Adipose tissue (tissue), 3 donors: ENCODE results near the gene SRMS. TPM values are rescaled to one million over a fixed set of nuclear protein-coding genes. Genes with fewer than 3 reads are reported as not detected.

ENCODE experiments used
- H3K27ac ChIP-seq: one replicate; pipeline ENCODE4 v1.5.1; 2013; ENCODE audit warnings: low read depth, low read length
- WGBS, 3 donors: extraction: QIAGEN DNeasy Blood & Tissue Kit; methylation state at CpG; one replicate each; pipeline ENCODE4 v1.1.7; 2013; 5-methylcytosine and 5-hydroxymethylcytosine counted together
- polyA plus RNA-seq, 3 donors: library from polyadenylated mRNA; stranded (reverse); fragments of 200-250 nt; gene quantifications; one replicate each; pipeline ENCODE4 v1.2.3, GENCODE V29; 2013
- donor health status: healthy with polysubstance abuse.
- donor health status: Bipolar disorder and iron deficiency.
- donor health status: healthy.

Gene SRMS
- polyA plus RNA-seq, 3 donors = 0.06 TPM; not detected in 2

DNA sequence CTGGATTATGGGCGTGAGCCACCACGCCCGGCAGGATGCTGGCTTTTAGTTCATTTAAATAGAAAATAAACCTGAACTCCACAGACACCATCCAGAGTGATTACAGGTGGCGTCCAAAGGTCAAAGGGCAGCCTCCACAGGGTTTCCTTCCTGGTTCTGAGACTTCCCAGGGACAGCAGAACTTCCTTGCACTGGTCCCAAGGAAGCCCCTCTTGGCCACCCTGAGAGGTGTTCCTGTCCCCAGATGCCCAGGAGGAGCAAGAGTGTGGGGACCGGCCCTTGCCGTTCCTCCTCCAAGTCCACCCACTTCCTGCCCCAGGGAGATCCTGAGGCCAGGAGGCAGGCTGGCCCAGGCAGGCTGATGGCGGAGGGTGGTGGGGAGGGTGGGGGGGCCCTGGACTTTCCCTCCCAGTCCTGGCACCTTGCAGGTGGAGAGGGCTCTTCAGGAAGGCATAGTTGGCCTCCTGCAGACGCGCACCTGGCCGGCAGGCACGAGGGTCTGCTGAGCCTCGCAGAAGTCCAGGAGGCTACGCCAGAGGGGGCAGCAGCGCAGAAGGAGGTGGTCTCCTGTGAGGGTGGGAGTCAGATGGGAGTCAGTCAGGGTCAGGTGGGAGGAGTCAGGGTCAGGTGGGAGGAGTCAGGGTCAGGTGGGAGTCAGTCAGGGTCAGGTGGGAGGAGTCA, 11.4 kb upstream of the SRMS start:
- WGBS, 3 donors = 89 to 94% (median 94%) methylated on average over 14 of the region's 14 CpGs
- H3K27ac ChIP-seq = no peak overlapping the region

DNA sequence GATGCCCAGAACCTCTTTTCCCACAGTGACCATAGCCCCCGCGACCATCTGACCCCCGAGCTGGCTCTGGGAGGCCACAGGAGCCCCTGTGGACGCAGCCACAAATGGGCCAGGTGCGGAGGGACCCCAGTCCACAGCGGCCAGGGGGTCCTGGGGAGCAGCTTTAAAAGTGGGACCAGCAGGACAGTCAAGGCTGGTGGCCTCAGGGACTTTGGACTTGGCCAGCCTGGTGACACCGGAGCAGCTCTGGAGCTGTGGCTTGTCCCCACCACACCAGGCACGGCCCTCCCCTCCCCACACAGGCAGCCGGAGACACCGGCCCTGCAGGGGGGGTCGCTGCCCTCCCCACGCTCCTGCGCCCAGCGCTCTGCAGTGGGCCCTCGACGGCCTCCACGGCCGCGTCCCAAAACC, 9.9 kb upstream of the SRMS start:
- H3K27ac ChIP-seq = no peak overlapping the region
- 88 to 92% (median 91%) methylated on average over 18 to 19 of the region's 19 CpGs for WGBS, 3 donors

DNA sequence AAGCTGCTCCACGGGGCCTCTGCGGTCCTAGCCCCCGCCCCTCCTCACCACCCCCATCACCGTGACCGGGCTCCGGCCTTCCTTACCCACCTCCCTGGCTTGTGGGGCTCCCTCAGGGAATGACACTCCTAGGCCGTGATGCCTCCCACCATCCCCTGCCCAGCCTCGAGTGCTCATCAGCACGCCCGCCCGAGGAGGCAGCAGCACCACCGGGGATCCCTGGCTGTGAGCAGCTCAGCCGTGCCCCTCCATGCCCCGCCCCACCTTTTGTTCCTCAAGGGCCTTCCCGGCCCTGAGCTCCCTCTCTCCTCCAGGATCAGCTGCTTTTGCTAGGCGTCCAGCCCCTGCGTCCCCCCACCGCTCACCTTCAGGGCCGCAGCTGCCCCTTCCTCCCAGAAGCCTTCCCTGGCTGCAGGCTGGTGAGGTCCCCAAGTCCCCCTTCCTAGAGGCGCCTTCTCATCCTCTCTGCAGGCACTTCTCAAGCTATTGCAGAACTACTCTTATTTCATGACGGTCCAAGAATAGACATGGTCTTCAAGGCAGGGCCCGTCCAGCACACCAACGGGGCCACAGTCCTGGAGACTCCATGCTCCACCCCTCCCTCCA, 9.4 kb upstream of the SRMS start:
- WGBS, 3 donors = 70 to 86% (median 78%) methylated on average over 17 to 23 of the region's 23 CpGs
- H3K27ac ChIP-seq = no peak overlapping the region

DNA sequence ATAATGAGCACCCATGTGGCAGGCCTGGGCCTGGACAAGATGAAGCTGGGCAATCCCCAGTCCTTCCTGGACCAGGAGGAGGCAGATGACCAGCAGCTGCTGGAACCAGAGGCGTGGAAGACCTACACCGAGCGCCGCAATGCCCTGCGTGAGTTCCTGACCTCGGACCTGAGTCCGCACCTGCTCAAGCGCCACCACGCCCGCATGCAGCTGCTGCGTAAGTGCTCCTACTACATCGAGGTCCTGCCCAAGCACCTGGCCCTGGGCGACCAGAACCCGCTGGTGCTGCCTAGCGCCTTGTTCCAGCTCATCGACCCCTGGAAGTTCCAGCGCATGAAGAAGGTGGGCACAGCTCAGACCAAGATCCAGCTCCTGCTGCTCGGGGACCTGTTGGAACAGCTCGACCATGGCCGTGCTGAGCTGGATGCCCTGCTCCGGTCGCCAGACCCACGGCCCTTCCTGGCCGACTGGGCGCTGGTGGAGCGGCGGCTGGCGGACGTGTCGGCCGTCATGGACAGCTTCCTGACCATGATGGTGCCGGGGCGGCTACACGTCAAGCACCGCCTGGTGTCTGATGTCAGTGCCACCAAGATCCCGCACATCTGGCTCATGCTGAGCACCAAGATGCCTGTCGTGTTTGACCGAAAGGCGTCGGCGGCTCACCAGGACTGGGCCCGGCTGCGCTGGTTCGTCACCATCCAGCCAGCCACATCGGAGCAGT, 8.3 kb upstream of the SRMS start:
- H3K27ac ChIP-seq = no peak overlapping the region
- 94 to 96% (median 95%) methylated on average over 45 of the region's 45 CpGs for WGBS, 3 donors

DNA sequence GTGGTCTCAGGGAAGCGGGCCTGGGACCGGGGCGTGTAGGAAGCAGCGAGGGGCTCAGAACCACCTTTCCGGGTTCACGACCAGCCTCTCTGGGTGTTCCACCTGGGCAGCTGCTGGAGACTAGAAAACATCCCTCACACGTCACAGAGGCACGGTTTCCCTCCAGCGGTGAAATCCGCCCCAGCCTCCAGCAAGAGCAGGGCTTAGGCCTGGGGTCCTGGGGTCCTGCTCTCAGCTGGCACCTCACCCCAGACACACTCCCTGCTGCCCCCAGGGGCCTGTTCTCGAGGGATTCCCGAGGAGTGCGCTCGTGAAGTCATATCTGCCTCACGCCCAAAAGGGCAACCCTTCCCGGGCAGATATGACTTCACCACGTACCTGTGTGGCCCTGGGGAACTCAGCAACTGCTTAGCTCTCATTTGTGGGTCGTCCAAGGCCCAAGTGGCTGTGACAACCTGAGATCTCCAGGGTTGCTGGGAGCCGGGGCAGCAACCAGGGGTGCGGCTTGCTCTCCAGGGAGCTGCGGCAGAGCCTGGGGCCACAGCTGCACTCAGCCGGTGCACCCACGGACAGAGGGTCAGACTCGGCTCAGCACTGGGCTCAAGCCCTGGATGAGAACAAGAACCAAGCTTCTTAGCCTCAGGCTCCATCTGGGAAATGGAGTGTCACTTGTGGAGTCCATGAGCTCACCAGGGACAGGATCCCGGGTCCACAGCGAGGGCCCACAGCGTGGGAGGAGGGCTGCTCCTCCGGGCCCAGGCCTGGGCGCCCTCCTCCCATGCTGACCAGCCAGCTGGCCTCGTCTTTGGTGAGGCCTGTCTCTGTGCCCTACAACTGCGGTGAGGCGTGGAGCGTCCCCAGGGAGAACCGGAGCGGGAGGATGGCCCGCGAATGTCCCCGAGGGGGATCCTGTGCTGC, 7.1 kb upstream of the SRMS start:
- 73 to 77% (median 74%) methylated on average over 36 to 38 of the region's 38 CpGs for WGBS, 3 donors
- no peak overlapping the region for H3K27ac ChIP-seq

DNA sequence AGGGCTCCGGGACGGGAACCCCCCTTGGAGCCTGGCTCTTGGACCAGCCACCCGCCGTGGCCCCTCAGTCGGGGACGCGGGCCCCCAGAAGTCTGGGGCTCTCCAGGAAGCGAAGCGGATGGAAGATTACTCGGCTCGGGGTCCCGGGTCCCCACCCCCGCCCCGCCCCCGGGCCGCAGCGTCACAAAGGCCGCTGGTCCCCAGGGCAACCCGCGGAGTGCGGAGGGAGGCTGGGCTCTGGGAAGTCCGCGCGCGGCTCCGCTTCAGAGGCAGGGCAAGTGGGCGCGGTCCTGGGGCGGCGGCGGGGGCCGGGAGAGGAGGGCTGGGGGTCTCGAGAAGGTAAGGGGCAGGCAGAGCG, 6.4 kb upstream of the SRMS start, which contains the start of gene FNDC11:
Gene FNDC11, plus strand, starts transcription at position 227 of the 358 bp plus-strand sequence. CDS start 1,505 bp downstream, outside the sequence.
- H3K27ac ChIP-seq = no peak within 1 kb of the TSS
- 0 to 4% (median 2%) methylated on average over 24 to 34 of the region's 34 CpGs for WGBS, 3 donors

DNA sequence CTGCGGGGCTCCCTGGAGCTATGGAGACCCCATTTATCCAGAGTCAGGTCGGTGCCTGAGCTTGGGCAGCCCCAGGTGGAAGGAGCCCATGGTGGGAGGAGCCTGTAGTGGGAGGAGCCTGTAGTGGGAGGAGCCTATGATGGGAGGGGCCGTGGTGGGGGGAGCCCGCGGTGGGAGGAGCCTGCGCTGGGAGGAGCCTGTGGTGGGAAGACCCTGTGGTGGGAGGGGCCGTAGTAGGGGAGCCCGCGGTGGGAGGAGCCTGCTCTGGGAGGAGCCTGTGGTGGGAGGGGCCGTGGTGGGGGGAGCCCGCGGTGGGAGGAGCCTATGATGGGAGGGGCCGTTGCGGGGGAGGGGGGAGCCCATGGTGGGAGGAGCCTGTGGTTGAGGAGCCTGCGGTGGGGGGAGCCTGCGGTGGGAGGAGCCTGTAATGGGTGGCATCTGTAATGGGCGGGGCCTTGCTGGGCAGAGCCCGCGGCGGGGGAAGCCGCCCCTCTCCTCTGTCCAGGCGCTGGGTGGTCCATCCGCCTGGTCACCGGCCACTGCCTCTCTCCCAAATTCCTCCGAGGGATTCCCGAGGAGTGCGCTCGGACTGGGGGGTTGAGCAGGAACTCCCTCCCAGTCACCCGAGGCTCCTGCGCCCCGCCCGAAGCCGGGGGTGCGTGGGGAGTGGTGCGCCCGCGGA, 5.8 kb upstream of the SRMS start:
- no peak overlapping the region for H3K27ac ChIP-seq

DNA sequence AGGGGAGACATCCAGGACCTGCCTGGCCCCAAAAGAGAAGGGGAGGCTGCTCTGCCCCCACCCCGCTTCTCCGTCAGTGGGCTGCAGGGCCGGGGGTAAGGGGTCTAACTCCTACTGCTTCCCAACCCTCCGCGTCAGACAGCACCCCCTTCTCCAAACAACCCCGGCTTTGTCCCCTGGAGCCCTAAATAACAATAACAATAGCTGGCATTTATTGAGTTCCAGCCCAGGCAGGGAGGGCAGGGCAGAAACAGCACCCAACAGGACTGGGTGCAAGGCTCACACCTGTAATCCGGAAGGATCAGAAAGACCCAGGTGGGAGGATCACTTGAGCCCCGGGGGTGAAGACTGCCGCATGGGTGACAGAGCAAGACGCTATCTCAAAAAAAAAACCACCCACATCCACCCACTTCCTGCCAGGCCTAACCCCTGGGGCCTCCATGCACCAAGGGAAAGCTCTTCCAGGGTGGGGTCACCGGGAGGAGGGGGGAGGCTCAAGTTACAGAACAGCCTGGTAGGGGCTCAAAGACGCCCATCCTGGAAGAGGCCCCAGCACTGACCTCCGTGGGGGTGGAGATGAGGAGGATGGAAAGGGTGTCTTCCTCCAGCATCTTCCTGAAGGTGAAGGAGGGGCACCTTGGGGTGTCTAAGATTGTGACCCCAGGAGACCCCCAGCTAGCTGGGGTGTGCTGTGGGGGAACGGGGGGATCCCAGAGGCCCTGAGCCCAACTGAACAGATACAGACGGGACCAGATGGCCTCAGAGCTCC, 5.1 kb upstream of the SRMS start:
- H3K27ac ChIP-seq = no peak overlapping the region
- WGBS, 3 donors = 33 to 51% (median 34%) methylated on average over 15 of the region's 15 CpGs

More for the DNA sequence above, 5.8 kb upstream of the SRMS start:
- 2 to 3% (median 3%) methylated on average over 25 to 36 of the region's 37 CpGs for WGBS, 3 donors

DNA sequence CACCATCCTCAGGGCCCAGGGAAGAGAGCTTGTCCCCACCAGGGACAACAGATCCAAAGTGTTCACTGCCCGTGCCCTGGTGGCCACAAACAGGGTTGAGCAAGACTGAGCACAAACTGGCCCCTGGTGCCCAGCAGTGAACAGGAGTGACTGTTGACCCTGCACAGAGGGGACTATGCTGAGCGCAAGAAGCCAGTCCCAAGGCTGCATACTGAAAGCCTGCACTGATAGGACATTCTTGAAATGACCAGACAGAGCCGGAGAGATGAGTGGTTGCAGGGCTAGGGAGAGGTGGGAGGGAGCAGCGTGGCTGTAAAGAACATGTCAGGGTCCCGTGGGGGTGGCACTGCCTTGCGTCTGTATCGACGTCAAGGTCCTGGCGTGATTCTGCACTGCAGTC, 3.5 kb upstream of the SRMS start:
- H3K27ac ChIP-seq = no peak overlapping the region
- 50 to 52% (median 51%) methylated on average over 9 of the region's 9 CpGs for WGBS, 3 donors

DNA sequence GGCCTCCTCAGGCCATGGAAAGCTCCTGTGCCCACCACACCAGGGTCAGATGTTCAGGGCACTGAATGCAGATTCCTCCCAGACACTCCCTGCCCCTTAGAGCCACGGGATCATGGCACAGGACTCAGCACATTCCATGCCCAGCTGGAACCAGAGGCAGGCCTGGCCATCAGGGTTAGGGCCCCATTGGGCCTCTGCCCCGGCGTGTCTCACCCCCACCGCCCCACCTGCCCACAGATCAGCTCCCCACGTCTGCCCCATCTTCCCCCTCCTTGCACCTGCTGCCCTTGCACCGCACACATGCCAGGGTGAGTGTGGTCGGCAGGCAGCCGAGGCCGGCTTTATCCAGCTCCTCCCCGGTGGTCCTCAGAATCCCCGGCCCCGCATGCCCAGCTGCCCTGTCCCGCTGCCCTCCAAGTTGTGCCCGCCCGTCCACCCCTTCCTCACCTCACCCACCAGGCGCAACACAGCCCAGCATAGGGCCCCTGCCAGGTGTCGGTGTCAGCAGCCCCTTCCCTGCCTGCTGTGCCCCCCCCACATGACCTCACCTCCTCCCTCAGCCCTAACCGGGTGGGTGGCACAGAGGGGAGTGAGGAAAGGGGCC, 2.2 kb upstream of the SRMS start:
- no peak overlapping the region for H3K27ac ChIP-seq
- 75 to 86% (median 83%) methylated on average over 18 of the region's 18 CpGs for WGBS, 3 donors

DNA sequence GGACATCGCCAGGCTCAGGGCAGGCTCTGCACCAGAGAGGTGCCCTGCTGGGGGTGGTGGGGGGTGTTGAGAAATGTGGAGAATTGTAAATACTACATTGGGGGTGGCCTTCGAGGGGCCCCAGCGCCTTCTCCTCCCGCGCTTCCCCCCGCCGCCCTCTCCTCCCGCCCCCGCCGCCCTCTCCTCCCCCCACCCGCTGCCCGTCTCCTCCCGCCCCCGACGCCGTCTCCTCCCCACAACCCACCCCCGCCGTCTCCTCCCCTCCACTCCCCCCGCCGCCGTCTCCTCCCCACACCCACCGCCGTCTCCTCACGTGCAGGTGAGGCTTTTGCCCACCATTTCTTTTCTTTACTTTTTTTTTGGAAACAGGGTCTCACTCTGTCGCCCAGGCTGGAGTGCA, 1.5 kb upstream of the SRMS start:
- WGBS, 3 donors = 28 to 29% (median 28%) methylated on average over 8 to 18 of the region's 25 CpGs
- no peak overlapping the region for H3K27ac ChIP-seq

DNA sequence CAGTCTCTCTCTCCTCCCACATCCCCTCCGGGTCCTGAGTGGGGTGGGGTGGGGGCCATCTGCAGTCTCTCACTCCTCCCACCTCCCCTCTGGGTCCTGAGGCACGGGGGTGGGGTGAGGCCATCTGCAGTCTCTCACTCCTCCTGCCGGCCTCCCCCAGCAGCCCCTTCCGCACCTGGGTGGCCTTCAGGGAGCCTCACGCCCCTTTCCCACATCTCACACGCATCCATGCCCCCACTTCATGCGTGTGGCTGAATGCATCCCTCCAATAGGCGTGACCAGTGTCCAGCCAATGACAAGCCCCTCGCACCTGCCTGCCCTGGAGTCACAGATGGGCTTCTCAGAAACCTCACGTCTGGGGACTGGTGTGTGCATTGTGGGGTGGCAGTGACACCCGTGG, 993 bp upstream of the SRMS start:
- WGBS, 3 donors = 25 to 46% (median 39%) methylated on average over 11 of the region's 11 CpGs
- H3K27ac ChIP-seq = no peak overlapping the region

DNA sequence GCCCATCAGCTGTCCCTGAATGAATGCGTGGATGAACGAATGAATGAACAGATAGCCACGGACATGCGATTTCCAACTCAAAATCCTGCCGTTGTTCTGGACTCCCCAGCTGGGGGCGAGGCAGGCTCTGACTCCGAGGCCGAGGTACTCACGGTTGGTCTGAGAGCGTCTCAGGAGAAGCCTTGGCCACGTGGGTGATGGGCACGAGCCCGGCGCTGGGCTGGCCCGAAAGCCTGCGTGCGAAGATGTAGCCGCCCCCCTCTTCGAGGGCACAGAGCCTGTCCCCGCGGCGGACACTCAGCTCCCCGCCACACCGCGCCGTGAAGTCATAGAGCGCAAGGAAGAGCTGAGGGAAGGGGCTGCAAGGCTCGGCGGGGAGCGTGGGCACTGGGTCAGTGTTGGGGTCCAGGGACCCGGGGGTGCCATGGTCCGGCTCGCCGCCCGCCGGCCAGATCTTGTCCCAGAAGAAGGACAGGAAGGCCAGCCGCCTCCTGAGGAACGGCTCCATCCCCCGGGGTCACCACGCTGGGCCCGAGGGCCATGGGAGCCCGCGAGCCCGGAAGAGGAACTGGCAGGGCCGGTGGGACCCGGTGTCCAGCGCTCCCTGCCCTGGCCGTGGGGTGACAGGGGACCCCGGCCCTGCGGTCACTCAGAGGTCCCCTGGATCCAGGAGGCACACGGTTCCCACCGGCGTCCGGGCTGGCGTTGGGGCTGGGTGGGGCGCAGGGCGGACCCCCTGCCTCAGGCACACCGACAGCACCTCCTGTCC, 409 bp downstream of the SRMS start:
- H3K27ac ChIP-seq = no peak overlapping the region
- WGBS, 3 donors = 44 to 60% (median 60%) methylated on average over 58 of the region's 58 CpGs

DNA sequence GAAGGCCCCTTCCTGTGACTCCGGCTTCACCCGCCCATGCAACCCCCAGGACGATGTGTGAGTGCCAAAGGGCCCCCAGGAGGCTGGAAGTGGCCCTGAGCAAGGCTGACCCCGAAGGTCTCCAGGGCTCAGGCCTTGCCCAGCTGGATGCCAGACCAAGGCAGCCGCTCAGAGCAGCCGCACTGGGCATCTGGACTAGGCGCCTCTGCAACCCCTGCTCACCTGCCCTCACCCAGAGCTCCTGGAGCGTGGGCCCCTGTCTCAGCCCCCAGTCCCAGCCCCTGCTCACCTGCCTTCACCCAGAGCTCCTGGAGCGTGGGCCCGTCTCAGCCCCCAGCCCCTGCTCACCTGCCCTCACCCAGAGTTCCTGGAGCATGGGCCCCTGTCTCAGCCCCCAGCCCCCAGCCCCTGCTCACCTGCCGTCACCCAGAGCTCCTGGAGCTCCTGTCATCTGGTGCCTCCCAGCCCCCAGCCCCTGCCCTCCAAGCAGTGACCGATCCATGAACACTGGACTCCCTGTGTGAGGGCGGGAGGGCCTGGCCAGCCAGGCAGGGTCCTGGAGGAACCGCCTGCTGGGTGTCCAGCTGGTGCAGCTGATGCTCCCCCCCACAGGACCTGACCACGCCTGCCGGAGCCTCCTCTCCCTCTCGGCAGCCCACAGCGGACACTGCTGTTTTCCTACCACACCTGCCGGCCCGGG, 1.1 kb downstream of the SRMS start:
- WGBS, 3 donors = 73 to 78% (median 77%) methylated on average over 19 to 20 of the region's 20 CpGs
- no peak overlapping the region for H3K27ac ChIP-seq

DNA sequence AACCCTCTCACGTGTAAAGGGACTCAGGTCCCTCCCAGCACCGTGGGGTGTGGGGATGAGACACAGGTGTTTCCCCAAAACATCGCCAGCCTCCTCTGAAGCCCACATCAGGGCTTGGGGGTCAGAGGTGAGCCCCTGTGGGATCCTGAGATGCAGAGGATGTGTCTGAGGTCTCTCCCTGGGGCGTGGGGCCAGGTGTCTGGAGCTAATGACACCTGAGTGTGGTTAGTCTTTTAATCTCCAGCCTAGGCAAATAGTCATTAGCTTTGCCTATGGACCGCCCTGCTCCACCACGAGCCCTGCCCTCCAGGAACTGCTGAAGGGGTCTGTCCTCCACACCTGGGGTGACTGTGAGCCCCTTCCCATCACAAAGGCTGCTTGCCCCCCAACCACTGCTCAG, 1.7 kb downstream of the SRMS start:
- WGBS, 3 donors = 57 to 64% (median 60%) methylated on average over 6 of the region's 6 CpGs
- H3K27ac ChIP-seq = no peak overlapping the region
